Lung (tissue), 12 donors: ENCODE data around the gene KDM6A. TPM values are rescaled to one million over a fixed set of nuclear protein-coding genes. Genes with fewer than 3 reads are reported as not detected.

Source experiments
- ATAC-seq: fragments of 200-7000 bp; cut with Tn5 transposase; one replicate; pipeline ENCODE4 v1.9.1; 2020; ENCODE audit warnings: moderate number of reproducible peaks; ENCODE audit not compliant: insufficient read depth, low FRiP score
- DNase-seq, 3 donors: peaks; one replicate each; pipeline ENCODE4 v3.0.0-alpha.2; 2013 to 2017
- H3K27ac ChIP-seq, 2 donors: one replicate each; pipeline ENCODE4 v1.5.1; 2013; ENCODE audit warnings: mild to moderate bottlenecking in 2 of 2, moderate library complexity in 2 of 2, control low read depth in 1 of 2, inconsistent platforms in 1 of 2, low read depth in 1 of 2, low read length in 1 of 2
- H3K27me3 ChIP-seq, 3 donors: one replicate each; pipeline ENCODE4 v1.5.1; 2013; ENCODE audit warnings: low read length in 2 of 3; ENCODE audit not compliant: control insufficient read depth in 3 of 3, insufficient read depth in 3 of 3
- H3K36me3 ChIP-seq, 4 donors: one replicate each; pipeline ENCODE4 v1.5.1; 2013; ENCODE audit warnings: low read length in 4 of 4, mild to moderate bottlenecking in 1 of 4, moderate library complexity in 1 of 4; ENCODE audit not compliant: control insufficient read depth in 4 of 4, insufficient read depth in 4 of 4
- H3K4me1 ChIP-seq, 5 donors: one replicate each; pipeline ENCODE4 v1.5.1; 2013; ENCODE audit warnings: low read length in 5 of 5, mild to moderate bottlenecking in 2 of 5, moderate library complexity in 1 of 5; ENCODE audit not compliant: control insufficient read depth in 5 of 5, insufficient read depth in 5 of 5
- H3K4me3 ChIP-seq: one replicate; pipeline ENCODE4 v1.5.1; 2013; ENCODE audit warnings: mild to moderate bottlenecking, control low read depth, moderate library complexity
- H3K9ac ChIP-seq, 2 donors: one replicate each; pipeline ENCODE4 v1.5.1; 2013; ENCODE audit warnings: low read length in 2 of 2, control low read depth in 1 of 2; ENCODE audit not compliant: insufficient read depth in 1 of 2
- H3K9me3 ChIP-seq, 4 donors: one replicate each; pipeline ENCODE4 v1.5.1; 2013; ENCODE audit warnings: low read length in 3 of 4, mild to moderate bottlenecking in 1 of 4, moderate library complexity in 1 of 4; ENCODE audit not compliant: control insufficient read depth in 4 of 4, insufficient read depth in 3 of 4
- WGBS, 2 donors: extraction: QIAGEN DNeasy Blood & Tissue Kit; methylation state at CpG; one replicate each; pipeline ENCODE4 v1.1.7; 2013; 5-methylcytosine and 5-hydroxymethylcytosine counted together
- polyA plus RNA-seq, 2 donors: library from polyadenylated mRNA; stranded (reverse); fragments of 200-250 nt; gene quantifications; one replicate each; pipeline ENCODE4 v1.2.1, GENCODE V29; 2013
- total RNA-seq, 2 donors: library from RNA; depleted of rRNA in 1 of 2; stranded (reverse); fragments of >200 nt in 1 of 2; gene quantifications; one replicate each; pipeline ENCODE4 v1.2.1, GENCODE V29; 2014 to 2021
- TF ChIP-seq, protein P1 (sequence below): IDR thresholded peaks from 2 replicates; pipeline ENCODE4 v1.5.1; 2012; ENCODE audit warnings: mild to moderate bottlenecking; ENCODE audit errors: control extremely low read depth, extremely low read depth
- donor health status: control.
- donor health status: control.
- donor health status: Bipolar disorder and iron deficiency.
- donor health status: healthy.
- donor health status: DM: yes; HTN: yes; CAD: no.

KDM6A gene
- total and polyA plus RNA-seq, 4 donors = 7.6 to 141 (median 23.5) TPM

DNA sequence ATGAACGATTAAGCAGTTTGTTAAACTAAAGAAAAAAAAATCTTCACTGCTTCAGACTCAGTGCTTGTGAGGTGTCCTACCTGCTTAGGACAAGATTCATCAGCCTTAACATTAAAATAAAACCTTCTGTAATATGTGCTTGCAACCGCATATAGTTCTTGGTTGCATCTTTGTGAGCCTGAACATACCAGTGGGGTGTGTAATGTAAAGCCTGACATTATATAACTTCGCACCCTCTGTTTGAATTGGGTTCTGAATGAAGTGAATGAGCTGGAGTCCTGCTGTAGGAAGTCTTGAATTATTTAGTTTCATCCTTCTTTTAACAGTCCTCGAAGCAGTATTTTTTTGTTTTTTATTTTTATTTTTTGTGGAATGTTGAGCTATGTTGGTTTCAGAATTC, 3.1 kb downstream of the KDM6A start:
- H3K36me3 ChIP-seq = peaks cover 0 to 8% (median 0%) of the 10 kb centered on the region in 4 donors
- TF ChIP-seq, protein P1, sequence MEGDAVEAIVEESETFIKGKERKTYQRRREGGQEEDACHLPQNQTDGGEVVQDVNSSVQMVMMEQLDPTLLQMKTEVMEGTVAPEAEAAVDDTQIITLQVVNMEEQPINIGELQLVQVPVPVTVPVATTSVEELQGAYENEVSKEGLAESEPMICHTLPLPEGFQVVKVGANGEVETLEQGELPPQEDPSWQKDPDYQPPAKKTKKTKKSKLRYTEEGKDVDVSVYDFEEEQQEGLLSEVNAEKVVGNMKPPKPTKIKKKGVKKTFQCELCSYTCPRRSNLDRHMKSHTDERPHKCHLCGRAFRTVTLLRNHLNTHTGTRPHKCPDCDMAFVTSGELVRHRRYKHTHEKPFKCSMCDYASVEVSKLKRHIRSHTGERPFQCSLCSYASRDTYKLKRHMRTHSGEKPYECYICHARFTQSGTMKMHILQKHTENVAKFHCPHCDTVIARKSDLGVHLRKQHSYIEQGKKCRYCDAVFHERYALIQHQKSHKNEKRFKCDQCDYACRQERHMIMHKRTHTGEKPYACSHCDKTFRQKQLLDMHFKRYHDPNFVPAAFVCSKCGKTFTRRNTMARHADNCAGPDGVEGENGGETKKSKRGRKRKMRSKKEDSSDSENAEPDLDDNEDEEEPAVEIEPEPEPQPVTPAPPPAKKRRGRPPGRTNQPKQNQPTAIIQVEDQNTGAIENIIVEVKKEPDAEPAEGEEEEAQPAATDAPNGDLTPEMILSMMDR = no peak
- no peaks in the 10 kb centered on the region for H3K9me3 ChIP-seq
- peak in 2 of 3 donors; percentile 47 to 63 for DNase-seq
- H3K4me1 ChIP-seq = peaks cover 0 to 22% (median 4%) of the 10 kb centered on the region in 5 donors
- H3K27me3 ChIP-seq = no peaks in the 10 kb centered on the region
- WGBS, 2 donors = 20 to 39% methylated on average over 4 of the region's 4 CpGs
- no peak for ATAC-seq
- H3K27ac ChIP-seq = no peak overlapping the region
- H3K9ac ChIP-seq = peak overlapping the region in 1 of 2 donors; percentile 91
- no peak overlapping the region for H3K4me3 ChIP-seq

DNA sequence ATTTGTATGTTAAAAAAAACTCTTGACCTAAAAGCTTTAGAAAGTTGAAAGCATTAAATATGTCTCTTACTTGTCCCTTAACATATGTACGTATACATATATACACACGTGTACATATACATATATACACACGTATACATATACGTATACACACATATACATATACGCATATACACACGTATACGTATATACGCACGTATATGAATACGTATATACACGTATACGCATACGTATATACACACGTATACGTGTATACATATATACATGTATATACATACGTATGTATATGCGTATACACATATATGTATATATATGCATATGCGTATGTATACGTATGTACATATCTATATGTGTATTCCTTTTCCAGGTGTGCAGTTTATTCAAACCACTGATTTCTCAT, 3.8 kb downstream of the KDM6A start:
- WGBS, 2 donors = 88 to 91% methylated on average over 19 of the region's 19 CpGs
- DNase-seq = no peak
- H3K4me1 ChIP-seq = peaks cover 0 to 17% (median 1%) of the 10 kb centered on the region in 5 donors
- no peak for ATAC-seq
- H3K36me3 ChIP-seq = peaks cover 0 to 8% (median 0%) of the 10 kb centered on the region in 4 donors
- no peak overlapping the region for H3K9ac ChIP-seq
- no peak overlapping the region for H3K27ac ChIP-seq
- no peaks in the 10 kb centered on the region for H3K27me3 ChIP-seq
- TF ChIP-seq, protein P1 = no peak
- H3K4me3 ChIP-seq = no peak overlapping the region
- H3K9me3 ChIP-seq = no peaks in the 10 kb centered on the region

DNA sequence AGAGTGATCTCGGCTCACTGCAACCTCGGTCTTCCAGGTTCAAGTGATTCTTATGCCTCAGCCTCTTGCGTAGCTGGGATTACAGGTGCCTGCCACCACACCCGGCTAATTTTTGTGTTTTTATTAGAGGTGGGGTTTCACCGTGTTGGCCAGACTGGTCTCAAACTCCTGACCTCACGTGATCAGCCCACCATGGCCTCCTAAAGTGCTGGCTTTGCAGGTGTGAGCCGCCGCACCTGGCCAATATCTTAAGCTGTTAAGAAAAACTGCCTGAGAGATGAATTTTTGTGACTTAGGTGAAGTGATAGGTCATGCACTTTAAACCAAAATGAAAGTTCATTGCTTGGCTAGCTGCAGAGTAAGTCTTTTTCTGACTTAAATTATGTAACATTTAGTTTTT, 5.8 kb downstream of the KDM6A start:
- no peak overlapping the region for H3K9ac ChIP-seq
- no peak overlapping the region for H3K27ac ChIP-seq
- no peaks in the 10 kb centered on the region for H3K9me3 ChIP-seq
- H3K27me3 ChIP-seq = no peaks in the 10 kb centered on the region
- TF ChIP-seq, protein P1 = no peak
- WGBS, 2 donors = 85 to 87% methylated on average over 8 of the region's 8 CpGs
- no peak overlapping the region for H3K4me3 ChIP-seq
- ATAC-seq (no peak), DNase-seq (no peak)
- H3K36me3 ChIP-seq = peaks cover 0 to 5% (median 0%) of the 10 kb centered on the region in 4 donors
- peaks cover 0 to 24% (median 4%) of the 10 kb centered on the region in 5 donors for H3K4me1 ChIP-seq

DNA sequence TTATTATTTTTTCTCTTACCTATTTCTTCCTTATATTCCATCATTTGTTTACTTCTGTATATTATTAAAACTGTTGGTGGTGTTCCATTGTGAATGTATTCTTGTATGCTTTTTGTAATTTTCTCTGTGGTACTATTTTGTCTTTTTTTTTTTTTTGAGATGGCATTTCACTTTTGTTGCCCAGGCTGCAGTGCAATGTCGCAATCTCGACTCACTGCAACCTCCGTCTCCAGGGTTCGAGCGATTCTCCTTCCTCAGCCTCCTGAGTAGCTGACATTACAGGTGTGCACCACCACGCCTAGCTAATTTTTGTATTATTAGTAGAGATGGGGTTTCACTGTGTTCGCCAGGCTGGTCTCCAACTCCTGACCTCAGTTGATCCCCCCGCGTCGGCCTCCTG, 8.6 kb downstream of the KDM6A start:
- ATAC-seq (no peak), DNase-seq (no peak)
- WGBS, 2 donors = 83 to 91% methylated on average over 10 of the region's 10 CpGs
- TF ChIP-seq, protein P1 = no peak
- H3K4me3 ChIP-seq = no peak overlapping the region
- no peak overlapping the region for H3K9ac ChIP-seq
- H3K36me3 ChIP-seq = no peaks in the 10 kb centered on the region
- H3K4me1 ChIP-seq = peaks cover 0 to 7% (median 0%) of the 10 kb centered on the region in 5 donors
- H3K27me3 ChIP-seq = no peaks in the 10 kb centered on the region
- no peak overlapping the region for H3K27ac ChIP-seq
- no peaks in the 10 kb centered on the region for H3K9me3 ChIP-seq
